ENCODE measurements around the gene CHID1. TPM values are rescaled to one million over a fixed set of nuclear protein-coding genes. Genes with fewer than 3 reads are reported as not detected.

CHID1 gene
- total and polyA plus RNA-seq, 2 of the 8 experiments (the other 6 are each of a cell fraction or from before 2014, with no cell fraction given) = 81.2 to 88.5 TPM

GRCh38 chr11:834371-835316, 76.0 kb downstream of the CHID1 start (continued):
- TF ChIP-seq CHD7 (IDR thresholded peaks at IDR 0.05; ENCODE audit: insufficient replicate concordance, low read length) (no peak), RNF2 (IDR thresholded peaks at IDR 0.05; ENCODE audit: borderline replicate concordance, low read depth, low read length, missing control alignments, poor library complexity, severe bottlenecking) (no peak), CHD2 (IDR thresholded peaks at IDR 0.05; ENCODE audit: low read length) (no peak), JUND (IDR thresholded peaks at IDR 0.05; ENCODE audit: low read length) (no peak), GTF2F1 (IDR thresholded peaks at IDR 0.05; ENCODE audit: borderline replicate concordance, low read depth, low read length) (no peak)
